ENCODE results near the gene PLA1A. TPM values are rescaled to one million over a fixed set of nuclear protein-coding genes. Genes with fewer than 3 reads are reported as not detected.

Gene PLA1A
- total and polyA plus RNA-seq, 2 of the 4 experiments (the other 2 are of a cell fraction) = not detected

DNA sequence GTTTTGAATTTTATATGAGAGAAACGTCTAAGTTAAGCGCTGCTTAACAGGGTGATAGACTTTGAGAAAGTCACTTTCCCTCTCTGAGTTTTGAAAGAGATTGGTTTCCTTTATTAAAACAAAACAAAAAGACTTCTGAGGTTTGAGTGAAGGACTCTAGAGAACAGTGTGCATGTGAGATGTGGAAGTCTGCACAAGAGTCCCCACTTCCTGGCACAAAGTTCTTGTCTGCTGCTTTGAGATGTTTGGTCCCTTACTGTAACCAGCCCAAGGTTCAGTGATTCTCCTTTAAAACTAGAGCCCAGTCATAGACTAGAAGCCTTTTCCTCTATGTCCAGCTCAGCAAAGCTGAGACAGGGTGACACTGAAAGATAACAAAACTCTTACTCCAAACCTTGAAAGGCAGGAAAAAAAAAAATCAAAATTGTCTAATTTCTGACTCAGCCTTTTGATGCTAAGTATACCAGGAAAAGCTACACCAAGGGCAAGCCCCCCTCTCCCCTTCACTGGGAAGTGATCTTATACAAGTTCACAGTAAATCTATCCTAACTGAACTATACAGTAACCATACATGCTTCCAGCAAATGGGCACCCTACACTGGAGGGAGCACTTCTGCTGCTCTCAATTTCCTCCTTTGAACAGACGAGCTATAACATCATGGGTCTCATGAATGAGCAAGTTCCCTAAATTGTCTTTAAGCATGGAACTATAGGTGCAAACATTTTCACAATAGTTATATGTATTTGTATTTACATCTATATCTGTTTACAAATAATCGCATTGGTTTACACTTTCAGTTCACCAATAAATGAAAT lies 60.4 kb downstream of the PLA1A start (continued):
- no peak for TF ChIP-seq RCOR1 (IDR thresholded peaks at IDR 0.05; ENCODE audit: insufficient replicate concordance, low read length)

DNA sequence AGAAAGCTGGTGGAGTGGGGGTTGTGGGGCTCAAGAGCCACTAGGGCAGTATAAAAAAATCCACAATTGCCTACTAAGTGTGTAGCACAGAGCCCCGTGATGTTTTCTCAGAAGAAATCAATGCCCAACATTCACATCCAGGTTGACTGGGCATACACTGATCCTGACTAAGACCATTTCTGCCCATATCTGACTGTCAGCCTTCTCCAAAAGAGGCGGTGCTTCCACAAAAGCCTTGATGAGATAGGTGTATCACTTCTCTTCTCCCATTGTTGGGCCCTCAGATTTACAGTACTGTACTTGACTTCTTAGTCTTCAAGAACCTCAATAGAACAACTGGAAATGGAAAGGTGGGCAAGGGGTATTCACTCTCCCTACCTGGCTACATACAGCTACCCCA lies 61.3 kb downstream of the PLA1A start:
- no peaks in the 10 kb centered on the region for H3K9me1 ChIP-seq (ENCODE audit: insufficient read depth, low read length)
- no peak overlapping the region for H2AK9ac ChIP-seq (replicated peaks; ENCODE audit: low read depth, low read length, poor library complexity)
- in situ Hi-C loops (cut with MboI; ENCODE audit: low sequenced_read_pairs) (no loop called here), intact Hi-C loops (cut with micrococcal nuclease) (no loop called here), dilution Hi-C loops (cut with HindIII; ENCODE audit: low sequenced_read_pairs, unreplicated experiment) (no loop called here)
- H2AK5ac ChIP-seq (ENCODE audit: low read depth, low read length) = no peak overlapping the region
- H2BK20ac ChIP-seq (ENCODE audit: low read depth, low read length) = no peak overlapping the region
- H4K20me1 ChIP-seq (ENCODE audit: insufficient read depth, low read length) = no peaks in the 10 kb centered on the region
- H3K36me3 ChIP-seq (ENCODE audit: control insufficient read depth, insufficient read depth, low read length) = no peaks in the 10 kb centered on the region
- no peak overlapping the region for H3K14ac ChIP-seq (replicated peaks; ENCODE audit: low read depth, low read length)
- no peak overlapping the region for H3K23ac ChIP-seq (ENCODE audit: low read depth, low read length)
- WGBS, 2 experiments (ENCODE audit: extremely low coverage in 2 of 2, insufficient read length in 1 of 2) = no CpG with 5 or more reads among the region's 2 CpGs
- H3K79me1 ChIP-seq (ENCODE audit: low read depth in 1 of 2, low read length in 2 of 2) = no peaks in the 10 kb centered on the region
- no peak overlapping the region for H4K91ac ChIP-seq (ENCODE audit: insufficient read depth, low read depth, low read length)
- no TSS peak for BruUV-seq (replicated peaks)
- ATAC-seq (ENCODE audit: low read depth) = no peak
- no peak overlapping the region for H3K27ac ChIP-seq (ENCODE audit: insufficient read depth, low read length)
- H3K18ac ChIP-seq (ENCODE audit: low read depth, low read length) = no peak overlapping the region
- H2AFZ ChIP-seq (replicated peaks; ENCODE audit: low read length, poor library complexity) = no peak overlapping the region
- no peak overlapping the region for H2BK15ac ChIP-seq (ENCODE audit: low read depth, low read length)
- POLR2A ChIA-PET (ENCODE audit: unreplicated experiment) = no interaction called here
- H2BK5ac ChIP-seq (ENCODE audit: low read depth, low read length, poor library complexity, severe bottlenecking) = no peak overlapping the region
- no peak overlapping the region for H4K5ac ChIP-seq (ENCODE audit: low read depth, low read length)
- no peak overlapping the region for H3K4me2 ChIP-seq (ENCODE audit: low read depth, low read length)
- CTCF ChIA-PET = interaction anchor here (0.6 kb wide), 1 partner anchor 49 kb away, joined by 6 read pairs; no protein-coding TSS in a partner anchor
- no peak overlapping the region for H2BK120ac ChIP-seq (ENCODE audit: low read depth, low read length)
- no peak overlapping the region for H3K4ac ChIP-seq (ENCODE audit: low read depth, low read length)
- peaks cover 8% of the 10 kb centered on the region for H3K27me3 ChIP-seq (ENCODE audit: control insufficient read depth, insufficient read depth, low read length)
- H3K9ac ChIP-seq (ENCODE audit: low read depth, low read length) = no peak overlapping the region
- H4K8ac ChIP-seq (ENCODE audit: low read depth in 2 of 2, low read length in 2 of 2) = no peak overlapping the region
- H3K4me3 ChIP-seq (ENCODE audit: insufficient read depth, low read depth, low read length) = no peak overlapping the region
- 0 out of 2 replicates have a peak, but pooled peaks cover 2% of the 10 kb centered on the region for H3K9me3 ChIP-seq (ENCODE audit: control insufficient read depth, insufficient read depth, low read length)
- DNase-seq = no peak
- no peak overlapping the region for H3K56ac ChIP-seq (ENCODE audit: extremely low read depth, insufficient read depth, low read length)
- H3K4me1 ChIP-seq (ENCODE audit: control insufficient read depth, insufficient read depth, low read length) = peaks cover 2% of the 10 kb centered on the region; the same call in 1 of the 2 replicates
- TF ChIP-seq RCOR1 (IDR thresholded peaks at IDR 0.05; ENCODE audit: insufficient replicate concordance, low read length) (no peak), MAZ (IDR thresholded peaks at IDR 0.05; ENCODE audit: borderline replicate concordance, low read depth, low read length) (no peak), NFE2L2 (IDR thresholded peaks at IDR 0.05; ENCODE audit: low read depth, low read length) (no peak), FOS (IDR thresholded peaks at IDR 0.05; ENCODE audit: low read depth, low read length) (no peak), CEBPB (IDR thresholded peaks at IDR 0.05; ENCODE audit: low read depth, low read length) (no peak), RFX5 (IDR thresholded peaks at IDR 0.05; ENCODE audit: low read depth, low read length) (no peak), MAFK (IDR thresholded peaks at IDR 0.05; ENCODE audit: low read depth, low read length) (no peak), CHD1 (IDR thresholded peaks at IDR 0.05; ENCODE audit: low read depth, low read length) (no peak), SMC3 (IDR thresholded peaks at IDR 0.05; ENCODE audit: low read depth, low read length) (no peak), MXI1 (IDR thresholded peaks at IDR 0.05; ENCODE audit: borderline replicate concordance, low read depth, low read length) (no peak), POLR2A (IDR thresholded peaks at IDR 0.05; ENCODE audit: low read depth, low read length) (no peak), RAD21 (IDR thresholded peaks at IDR 0.05; ENCODE audit: low read length) (no peak), BHLHE40 (IDR thresholded peaks at IDR 0.05; ENCODE audit: low read depth, low read length) (no peak)
- TF ChIP-seq, protein P1, sequence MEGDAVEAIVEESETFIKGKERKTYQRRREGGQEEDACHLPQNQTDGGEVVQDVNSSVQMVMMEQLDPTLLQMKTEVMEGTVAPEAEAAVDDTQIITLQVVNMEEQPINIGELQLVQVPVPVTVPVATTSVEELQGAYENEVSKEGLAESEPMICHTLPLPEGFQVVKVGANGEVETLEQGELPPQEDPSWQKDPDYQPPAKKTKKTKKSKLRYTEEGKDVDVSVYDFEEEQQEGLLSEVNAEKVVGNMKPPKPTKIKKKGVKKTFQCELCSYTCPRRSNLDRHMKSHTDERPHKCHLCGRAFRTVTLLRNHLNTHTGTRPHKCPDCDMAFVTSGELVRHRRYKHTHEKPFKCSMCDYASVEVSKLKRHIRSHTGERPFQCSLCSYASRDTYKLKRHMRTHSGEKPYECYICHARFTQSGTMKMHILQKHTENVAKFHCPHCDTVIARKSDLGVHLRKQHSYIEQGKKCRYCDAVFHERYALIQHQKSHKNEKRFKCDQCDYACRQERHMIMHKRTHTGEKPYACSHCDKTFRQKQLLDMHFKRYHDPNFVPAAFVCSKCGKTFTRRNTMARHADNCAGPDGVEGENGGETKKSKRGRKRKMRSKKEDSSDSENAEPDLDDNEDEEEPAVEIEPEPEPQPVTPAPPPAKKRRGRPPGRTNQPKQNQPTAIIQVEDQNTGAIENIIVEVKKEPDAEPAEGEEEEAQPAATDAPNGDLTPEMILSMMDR (conservative IDR thresholded peaks at IDR 0.05; ENCODE audit: low read depth, low read length) = no peak
- TF ChIP-seq, protein P2, sequence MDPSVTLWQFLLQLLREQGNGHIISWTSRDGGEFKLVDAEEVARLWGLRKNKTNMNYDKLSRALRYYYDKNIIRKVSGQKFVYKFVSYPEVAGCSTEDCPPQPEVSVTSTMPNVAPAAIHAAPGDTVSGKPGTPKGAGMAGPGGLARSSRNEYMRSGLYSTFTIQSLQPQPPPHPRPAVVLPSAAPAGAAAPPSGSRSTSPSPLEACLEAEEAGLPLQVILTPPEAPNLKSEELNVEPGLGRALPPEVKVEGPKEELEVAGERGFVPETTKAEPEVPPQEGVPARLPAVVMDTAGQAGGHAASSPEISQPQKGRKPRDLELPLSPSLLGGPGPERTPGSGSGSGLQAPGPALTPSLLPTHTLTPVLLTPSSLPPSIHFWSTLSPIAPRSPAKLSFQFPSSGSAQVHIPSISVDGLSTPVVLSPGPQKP (IDR thresholded peaks at IDR 0.05; ENCODE audit: borderline replicate concordance, low read depth, low read length) = no peak

All from IMR-90 (cell line).